ENCODE results near the gene TRANK1.

GRCh38 chr3:36817806-36818533, 126.9 kb downstream of the TRANK1 start:
- TF ChIP-seq POLR2AphosphoS5 (IDR thresholded peaks at IDR 0.05; ENCODE audit: low read depth, low read length) = no peak
- TF ChIP-seq CHD1 (IDR thresholded peaks at IDR 0.05; ENCODE audit: low read depth, low read length) = no peak
- no peak for TF ChIP-seq GABPA (IDR thresholded peaks at IDR 0.05; ENCODE audit: borderline replicate concordance, insufficient read depth, low read length)
- no peak for TF ChIP-seq TBP (IDR thresholded peaks at IDR 0.05; ENCODE audit: low read depth, low read length)
- TF ChIP-seq PHF8 (conservative IDR thresholded peaks at IDR 0.05; ENCODE audit: low read depth, low read length) = no peak

Data from H1 (cell line).